ENCODE results near the gene COQ9. TPM values are rescaled to one million over a fixed set of nuclear protein-coding genes. Genes with fewer than 3 reads are reported as not detected.

Gene COQ9
- total RNA-seq, 1 experiment from 2014 or later: 80.8 TPM

DNA sequence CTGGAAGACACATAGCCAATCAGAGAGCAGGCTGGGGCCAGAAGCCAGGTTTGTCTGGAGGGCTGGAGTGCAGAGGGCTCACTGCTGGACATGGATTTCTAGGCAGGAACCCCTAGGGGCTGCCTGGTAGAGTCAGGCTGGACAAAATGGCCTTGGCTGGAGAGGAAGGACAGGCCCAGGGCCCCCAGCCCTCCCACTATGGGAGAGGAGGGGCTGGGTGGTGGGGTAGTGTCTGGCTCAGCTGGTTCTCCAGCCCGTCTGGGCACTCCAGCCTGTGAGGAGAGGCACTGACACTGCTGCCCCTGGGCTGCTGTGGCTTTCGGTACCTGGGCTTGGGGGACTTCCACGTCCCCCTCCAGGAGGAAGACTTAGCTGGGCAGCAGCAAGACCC lies 60.8 kb downstream of the COQ9 start:
- no TSS peak for BruUV-seq (replicated peaks)
- Mint-ChIP-seq H3K27me3 (ENCODE audit: insufficient read depth, unreplicated experiment) (peaks cover 16% of the 10 kb centered on the region), H3K36me3 (ENCODE audit: insufficient read depth, unreplicated experiment) (peaks cover 5% of the 10 kb centered on the region), H3K4me1 (ENCODE audit: insufficient read depth, unreplicated experiment) (no peaks in the 10 kb centered on the region), H3K27ac (ENCODE audit: low read depth, unreplicated experiment) (no peak overlapping the region), H3K9me3 (ENCODE audit: unreplicated experiment) (no peaks in the 10 kb centered on the region), H3K4me3 (ENCODE audit: unreplicated experiment) (no peak overlapping the region)
- TF ChIP-seq CTCF (IDR thresholded peaks at IDR 0.05; ENCODE audit: unreplicated experiment): no peak
- no peak for DNase-seq (ENCODE audit: unreplicated experiment)
- POLR2A ChIA-PET: no interaction called here
- CTCF ChIA-PET: interaction anchor here (0.6 to 1.1 kb wide), 2 partner anchors 12 to 22 kb away, joined by 4 read pairs; no protein-coding TSS in a partner anchor
- intact Hi-C loops (cut with micrococcal nuclease): no loop called here

- no TSS peak for BruUV-seq (replicated peaks)
- TF ChIP-seq CTCF (IDR thresholded peaks at IDR 0.05; ENCODE audit: unreplicated experiment): no peak
- ChIA-PET CTCF (interaction anchor here (0.7 to 3.2 kb wide), 2 partner anchors 11 to 182 kb away, joined by 3 to 20 read pairs; no protein-coding TSS in a partner anchor), POLR2A (no interaction called here)
- no peaks in the 10 kb centered on the region for H3K4me1 Mint-ChIP-seq (ENCODE audit: insufficient read depth, unreplicated experiment)
- no peak for DNase-seq (ENCODE audit: unreplicated experiment)
- no peaks in the 10 kb centered on the region for H3K9me3 Mint-ChIP-seq (ENCODE audit: unreplicated experiment)
- no peak overlapping the region for H3K27ac Mint-ChIP-seq (ENCODE audit: low read depth, unreplicated experiment)
- peaks cover 7% of the 10 kb centered on the region for H3K36me3 Mint-ChIP-seq (ENCODE audit: insufficient read depth, unreplicated experiment)
- intact Hi-C loops (cut with micrococcal nuclease): no loop called here
- no peak overlapping the region for H3K4me3 Mint-ChIP-seq (ENCODE audit: unreplicated experiment)
- peaks cover 16% of the 10 kb centered on the region for H3K27me3 Mint-ChIP-seq (ENCODE audit: insufficient read depth, unreplicated experiment)
Measured at GRCh38 chr16:57509231-57509923, 62.1 kb downstream of the COQ9 start.

DNA sequence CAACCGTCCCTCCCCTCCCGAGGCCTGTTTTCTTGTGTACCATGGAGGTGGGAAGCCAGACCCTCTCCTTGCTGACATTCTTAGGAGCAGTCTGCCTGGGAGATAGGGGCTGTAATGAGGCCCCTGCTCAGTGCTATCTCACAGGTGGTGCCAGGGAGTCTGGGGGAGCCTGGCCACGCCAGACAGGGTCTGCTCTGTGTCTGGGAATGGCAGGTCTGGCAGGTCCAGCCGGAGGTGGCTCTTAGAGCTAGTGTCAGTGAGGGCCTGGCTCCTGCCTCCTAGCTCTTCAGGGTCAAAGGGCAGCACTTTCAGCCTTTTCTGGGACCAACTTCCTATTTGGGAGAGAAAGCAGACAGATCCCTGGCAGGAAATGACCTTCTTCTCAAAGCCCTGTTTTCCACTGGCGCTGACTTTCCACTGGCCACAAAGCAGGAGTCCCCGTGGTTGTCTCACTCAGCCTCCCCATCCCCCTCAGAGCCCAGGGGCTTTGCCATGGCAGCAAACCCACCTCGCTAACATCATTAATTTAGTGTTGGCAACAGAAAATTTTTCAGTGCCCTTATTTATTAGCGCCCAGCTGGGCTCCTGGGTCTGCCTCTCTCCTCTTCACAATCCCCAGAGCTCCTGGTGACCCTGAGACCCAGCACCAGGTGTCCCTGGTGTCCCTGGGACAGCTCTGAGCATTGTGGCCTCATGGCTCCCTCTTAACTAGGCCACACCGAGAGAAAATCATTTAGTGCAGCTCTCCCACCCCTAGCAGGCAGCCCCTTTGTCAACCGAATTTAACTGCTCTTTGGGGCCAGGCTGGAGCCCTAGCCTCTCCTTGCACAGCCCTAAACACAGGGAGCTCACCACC lies 63.0 kb downstream of the COQ9 start:
- Mint-ChIP-seq H3K36me3 (ENCODE audit: insufficient read depth, unreplicated experiment) (peaks cover 7% of the 10 kb centered on the region), H3K4me1 (ENCODE audit: insufficient read depth, unreplicated experiment) (no peaks in the 10 kb centered on the region), H3K27ac (ENCODE audit: low read depth, unreplicated experiment) (no peak overlapping the region), H3K27me3 (ENCODE audit: insufficient read depth, unreplicated experiment) (peaks cover 16% of the 10 kb centered on the region), H3K9me3 (ENCODE audit: unreplicated experiment) (no peaks in the 10 kb centered on the region), H3K4me3 (ENCODE audit: unreplicated experiment) (no peak overlapping the region)
- DNase-seq (ENCODE audit: unreplicated experiment): no peak
- ChIA-PET CTCF (interaction anchor here (0.8 to 3.2 kb wide), 2 partner anchors 10 to 246 kb away, joined by 11 to 20 read pairs; no protein-coding TSS in a partner anchor), POLR2A (interaction anchor here (0.8 kb wide), 1 partner anchor 63 kb away, joined by 4 read pairs; the partner anchor contains the start of genes CIAPIN1 and COQ9)
- intact Hi-C loops (cut with micrococcal nuclease): no loop called here
- no TSS peak for BruUV-seq (replicated peaks)
- no peak for TF ChIP-seq CTCF (IDR thresholded peaks at IDR 0.05; ENCODE audit: unreplicated experiment)

Other genes with a start within 250 kb of the COQ9 start
- gene ARL2BP, start 202.2 kb upstream of the COQ9 start, total RNA-seq (2022): 94.4 and 114 TPM in 2 replicates
- 3.9 and 6.1 TPM in 2 replicates for gene PLLP, start 162.8 kb upstream of the COQ9 start, total RNA-seq (2022)
- not detected in 2 replicates for gene CCL22, start 88.7 kb upstream of the COQ9 start, total RNA-seq (2022)
- not detected in 2 replicates for gene CX3CL1, start 75.0 kb upstream of the COQ9 start, total RNA-seq (2022)
- gene CCL17, start 42.7 kb upstream of the COQ9 start, total RNA-seq (2022): not detected in 2 replicates
- 99.9 and 105 TPM in 2 replicates for gene CIAPIN1, start 94 bp upstream of the COQ9 start, total RNA-seq (2022)
- 43.3 and 44.8 TPM in 2 replicates for gene POLR2C, start 15.2 kb downstream of the COQ9 start, total RNA-seq (2022)
- gene DOK4, start 39.0 kb downstream of the COQ9 start, total RNA-seq (2022): 6.4 and 7.5 TPM in 2 replicates
- 3.8 and 4.1 TPM in 2 replicates for gene CCDC102A, start 89.1 kb downstream of the COQ9 start, total RNA-seq (2022)
- gene ADGRG5, start 95.2 kb downstream of the COQ9 start, total RNA-seq (2022): not detected in 2 replicates
- 10.1 and 10.2 TPM in 2 replicates for gene ADGRG1, start 181.2 kb downstream of the COQ9 start, total RNA-seq (2022)
- gene ADGRG3, start 220.8 kb downstream of the COQ9 start, total RNA-seq (2022): not detected in 2 replicates
- not detected in 2 replicates for gene DRC7, start 247.3 kb downstream of the COQ9 start, total RNA-seq (2022)

Measured in MCF 10A (cell line).